ENCODE measurements around the gene RAD1. TPM values are rescaled to one million over a fixed set of nuclear protein-coding genes. Genes with fewer than 3 reads are reported as not detected.

Gene RAD1
- total and polyA plus RNA-seq, 2 of the 8 experiments (the other 6 are each of a cell fraction or from before 2014, with no cell fraction given) = 15.1 to 37.3 TPM

DNA sequence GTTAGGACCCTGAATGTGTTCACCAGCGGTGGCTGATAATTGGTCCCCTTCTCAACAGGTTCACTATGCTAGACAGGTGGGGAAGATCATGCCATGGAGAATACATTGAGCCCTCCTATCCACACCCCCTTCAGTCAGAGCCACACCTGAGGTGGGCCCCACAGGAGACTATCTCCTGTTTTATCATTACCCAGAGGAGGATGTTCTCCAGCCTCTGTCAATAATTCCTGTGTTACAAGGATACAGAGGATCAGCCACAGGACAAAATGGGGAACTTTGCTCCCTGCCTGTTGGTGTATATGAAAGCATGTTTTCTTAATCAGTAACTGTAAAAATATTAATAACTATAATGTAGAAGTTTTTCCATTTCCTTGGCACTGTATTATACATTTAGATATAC lies 25.9 kb downstream of the RAD1 start:
- H3K4ac ChIP-seq (replicated peaks; ENCODE audit: insufficient read length, low read depth, low read length) = no peak overlapping the region
- H2BK5ac ChIP-seq (ENCODE audit: low read depth, low read length) = no peak overlapping the region
- H2BK20ac ChIP-seq (ENCODE audit: low read length) = no peak overlapping the region
- H2BK120ac ChIP-seq (replicated peaks; ENCODE audit: low read depth, low read length) = no peak overlapping the region
- no peaks in the 10 kb centered on the region for H3K4me1 ChIP-seq (replicated peaks in 1 of 4; ENCODE audit: control insufficient read depth in 3 of 4, insufficient read depth in 4 of 4, low read length in 3 of 4)
- no peak overlapping the region for H2BK12ac ChIP-seq (ENCODE audit: low read depth, low read length)
- no peak overlapping the region for H4K91ac ChIP-seq (replicated peaks; ENCODE audit: insufficient read length, low read length)
- no peaks in the 10 kb centered on the region for H3K36me3 ChIP-seq (ENCODE audit: control insufficient read depth in 2 of 4, insufficient read depth in 4 of 4, low read length in 3 of 4)
- H3K27ac ChIP-seq (ENCODE audit: low read depth, low read length) = no peak overlapping the region
- H3K9ac ChIP-seq (replicated peaks in 1 of 4; ENCODE audit: extremely low read depth in 1 of 4, low read depth in 3 of 4, low read length in 3 of 4) = no peak overlapping the region
- 88% methylated on average over 1 of the region's 1 CpG; no CpG with 5 or more reads in 1 of the 2 experiments for WGBS, 2 experiments (ENCODE audit: extremely low coverage in 1 of 2, insufficient coverage in 1 of 2, insufficient read length in 1 of 2, insufficient replicate concordance in 2 of 2, low coverage in 1 of 2, low lambda C conversion rate in 2 of 2, missing lambda C conversion rate in 1 of 2)
- H3K56ac ChIP-seq (replicated peaks; ENCODE audit: insufficient read length, low read depth, low read length) = no peak overlapping the region
- H4K8ac ChIP-seq (ENCODE audit: extremely low read depth, insufficient read depth, low read length) = no peak overlapping the region
- H3K23me2 ChIP-seq (ENCODE audit: low read depth, low read length) = no peaks in the 10 kb centered on the region
- H4K5ac ChIP-seq (ENCODE audit: insufficient read length, low read depth, low read length) = no peak overlapping the region
- H3K79me2 ChIP-seq (ENCODE audit: control insufficient read depth in 1 of 2, insufficient read depth in 2 of 2, low read length in 2 of 2) = no peaks in the 10 kb centered on the region
- no peak for FAIRE-seq
- no peak overlapping the region for H2AK5ac ChIP-seq (ENCODE audit: low read depth, low read length)
- no peak overlapping the region for H3K14ac ChIP-seq (ENCODE audit: insufficient read length)
- no peak overlapping the region for H3K18ac ChIP-seq (ENCODE audit: extremely low read depth, low read length)
- H3K79me1 ChIP-seq (ENCODE audit: low read depth, low read length) = no peaks in the 10 kb centered on the region; the same call in 1 of the 2 replicates
- no peak for TF ChIP-seq SAP30 (IDR thresholded peaks at IDR 0.05; ENCODE audit: insufficient read depth, insufficient replicate concordance, low read length)
- H3K27me3 ChIP-seq (replicated peaks in 1 of 4; ENCODE audit: control insufficient read depth in 3 of 4, extremely low read depth in 1 of 4, insufficient read depth in 3 of 4, low read length in 3 of 4) = no peaks in the 10 kb centered on the region
- H3K4me3 ChIP-seq (ENCODE audit: extremely low read depth in 1 of 4, insufficient read depth in 2 of 4, low read depth in 3 of 4, low read length in 4 of 4) = no peak overlapping the region
- H3K9me3 ChIP-seq (ENCODE audit: insufficient read depth in 2 of 2, low read depth in 1 of 2, low read length in 1 of 2) = no peaks in the 10 kb centered on the region
- no peak overlapping the region for H3K4me2 ChIP-seq (ENCODE audit: insufficient read depth in 1 of 2, low read depth in 2 of 2, low read length in 2 of 2)
- no peak for DNase-seq (ENCODE audit: low read depth in 1 of 2, low spot score in 2 of 2)
- H4K20me1 ChIP-seq (replicated peaks in 1 of 2; ENCODE audit: control insufficient read depth in 1 of 2, insufficient read depth in 2 of 2, low read length in 2 of 2) = no peaks in the 10 kb centered on the region
- H2BK15ac ChIP-seq (ENCODE audit: low read length) = no peak overlapping the region
- ChIA-PET CTCF (ENCODE audit: partially characterized antibody) (no interaction called here), POLR2A (ENCODE audit: partially characterized antibody) (interaction anchor here (1.1 to 1.6 kb wide), 4 partner anchors 12 to 57 kb away, joined by 3 to 4 read pairs (median 4); partner anchors contain the start of genes BRIX1, RAD1 and TTC23L)
- H2AFZ ChIP-seq (ENCODE audit: low read length) = no peak overlapping the region
- no peak overlapping the region for H3K23ac ChIP-seq (ENCODE audit: insufficient read length)

Measured in H1 (cell line).